Stimulated activated CD8-positive, alpha-beta memory T cell treated with anti-CD3 and anti-CD28 coated beads, Interleukin-2, amount 100 ng/mL, for 1 hour (primary cell): ENCODE data around the gene MARS1.

ENCODE experiments used
- DNase-seq, 2 donors: peaks; one replicate each; pipeline ENCODE4 v3.0.0-alpha.2; 2020; ENCODE audit warnings: low read depth in 2 of 2

The MARS1 gene

DNA sequence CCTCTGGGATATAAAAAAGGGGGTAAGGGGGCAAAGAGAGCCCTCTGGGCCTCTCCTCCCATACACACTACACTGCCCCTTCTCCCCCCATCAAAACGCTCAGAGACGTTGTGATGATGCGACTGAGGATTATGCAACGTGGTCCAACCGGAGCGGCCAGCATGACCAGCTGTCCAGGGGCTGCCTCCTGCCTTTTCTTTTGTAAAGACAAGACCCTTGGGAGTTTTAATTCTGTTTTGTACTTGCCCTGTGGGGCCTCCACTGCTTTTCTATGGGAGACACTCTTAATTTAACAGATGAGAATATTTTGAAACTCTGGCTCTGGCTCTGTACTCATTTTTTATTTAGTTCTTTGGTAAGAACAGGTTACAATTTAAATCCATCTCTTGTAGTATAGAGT is 42.0 kb downstream of the MARS1 start:
- DNase-seq, result no peak

DNA sequence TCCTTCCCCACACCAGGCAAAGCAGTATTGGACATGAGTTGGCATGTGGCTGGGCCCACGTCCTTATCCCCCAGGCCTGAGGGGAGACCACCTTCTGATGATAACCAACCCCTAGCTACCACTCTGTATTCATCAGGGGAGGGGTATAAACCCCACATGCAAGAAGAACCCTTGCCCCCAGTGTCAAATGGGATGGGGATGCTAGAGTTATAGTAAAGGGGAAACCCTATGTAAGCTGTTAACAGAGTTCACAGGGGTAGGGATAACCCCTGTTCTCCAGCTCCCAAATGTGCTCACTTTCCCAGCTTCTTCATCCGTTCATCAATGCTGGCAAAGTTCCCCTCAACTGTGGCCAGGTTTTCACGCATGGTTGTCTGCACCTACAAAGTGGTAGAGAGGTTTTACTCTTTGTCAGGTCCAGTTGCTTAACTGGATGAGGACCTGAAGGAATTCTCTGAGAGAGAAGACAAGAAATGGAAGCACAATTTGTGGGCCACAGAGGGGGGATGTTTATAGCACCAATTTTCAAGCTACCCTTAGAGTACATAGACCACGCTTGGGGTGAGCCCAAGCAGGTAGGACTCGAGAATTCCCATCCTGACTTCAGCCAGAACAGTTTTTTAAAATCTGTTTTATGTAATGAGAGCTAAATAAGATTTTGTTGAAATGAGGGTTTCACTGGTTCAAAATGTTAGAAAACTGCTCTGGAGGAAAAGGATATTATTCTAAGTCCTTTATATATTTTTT is 42.7 kb downstream of the MARS1 start:
- no peak for DNase-seq

- DNase-seq, result no peak
These were observed 44.0 kb downstream of the MARS1 start for GRCh38 chr12:57531836-57532235.

GRCh38 chr12:57533108-57533507 is 45.2 kb downstream of the MARS1 start:
- no peak for DNase-seq

DNA sequence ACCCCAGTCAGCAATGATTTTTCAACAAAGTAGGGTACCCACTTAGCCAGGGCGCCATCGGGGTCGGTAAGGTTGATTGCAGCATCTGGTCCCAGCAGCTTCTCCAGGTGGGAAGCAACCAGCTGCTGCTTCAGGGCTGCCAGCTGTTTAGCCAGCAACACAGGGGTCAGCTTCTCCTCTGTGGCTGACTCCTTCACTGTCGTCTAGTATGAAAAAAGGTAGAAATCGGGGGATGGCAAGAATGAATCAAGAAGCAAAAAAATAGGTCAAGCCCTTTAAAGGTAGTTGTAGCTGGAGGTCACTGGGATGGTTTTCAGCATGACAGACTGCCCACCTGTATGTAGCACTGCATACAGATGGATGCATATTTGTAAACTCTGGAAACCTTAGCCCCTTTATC is 46.4 kb downstream of the MARS1 start:
- DNase-seq, result no peak

- DNase-seq, result no peak
These were observed 47.2 kb downstream of the MARS1 start for GRCh38 chr12:57534991-57535543.

GRCh38 chr12:57535764-57536596 is 48.1 kb downstream of the MARS1 start:
- no peak for DNase-seq

DNA sequence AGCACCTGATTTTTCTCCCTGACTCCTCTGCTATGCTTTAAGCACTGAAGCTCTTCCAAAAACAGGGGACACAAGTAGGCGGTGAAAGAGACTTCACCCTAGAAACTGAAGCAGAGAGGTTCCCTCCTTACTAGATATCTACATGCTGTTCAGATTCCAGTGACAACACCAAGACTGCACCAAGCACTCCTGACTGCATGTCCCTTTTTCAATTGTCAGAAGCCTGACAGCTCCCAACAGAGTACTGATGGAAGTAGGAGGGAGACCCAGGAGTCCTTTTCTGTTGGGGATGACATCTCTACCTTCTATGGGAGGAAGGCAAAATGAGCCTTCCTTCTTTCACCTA is 48.7 kb downstream of the MARS1 start:
- DNase-seq, result no peak

GRCh38 chr12:57539134-57539768 is 51.4 kb downstream of the MARS1 start:
- DNase-seq, result no peak

GRCh38 chr12:57541001-57541400 is 53.1 kb downstream of the MARS1 start:
- DNase-seq, result no peak

DNA sequence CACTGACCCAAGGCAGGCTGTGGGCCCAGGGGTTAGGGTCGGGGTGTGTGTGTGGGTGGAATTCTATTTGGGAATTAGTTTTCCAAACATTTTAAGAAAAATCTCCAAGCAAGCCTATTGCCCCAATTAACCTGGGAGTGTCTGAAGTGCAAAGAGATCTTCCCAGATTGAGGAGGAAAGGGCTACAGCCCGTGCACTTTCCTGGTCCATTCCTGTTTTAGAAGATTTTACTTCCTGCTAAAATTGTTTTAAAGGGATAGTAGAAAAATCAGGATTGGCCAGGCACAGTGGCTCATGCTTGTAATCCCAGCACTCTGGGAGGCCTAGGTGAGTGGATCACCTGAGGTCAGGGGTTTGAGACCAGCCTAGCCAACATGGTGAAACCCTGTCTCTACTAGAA is 53.8 kb downstream of the MARS1 start:
- DNase-seq, result no peak

DNA sequence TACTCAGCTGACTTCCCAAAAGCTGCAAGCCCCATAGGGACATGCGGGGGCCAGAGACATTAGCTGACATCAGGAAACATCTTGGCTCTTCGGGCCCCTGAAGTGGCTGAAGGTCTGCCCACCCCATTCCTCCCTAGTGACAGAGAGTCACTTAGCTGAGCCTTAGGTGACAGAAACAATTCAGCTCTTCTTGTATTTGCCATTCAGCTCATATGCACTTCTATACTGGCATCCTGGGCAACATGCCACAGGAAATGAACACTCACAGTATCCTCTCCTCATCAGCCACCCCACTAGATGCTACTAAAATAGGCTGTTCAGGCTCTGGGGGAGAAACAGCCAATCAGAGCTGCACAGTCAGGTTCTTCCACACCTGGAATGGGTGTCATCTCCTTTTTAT is 55.7 kb downstream of the MARS1 start:
- no peak for DNase-seq

DNA sequence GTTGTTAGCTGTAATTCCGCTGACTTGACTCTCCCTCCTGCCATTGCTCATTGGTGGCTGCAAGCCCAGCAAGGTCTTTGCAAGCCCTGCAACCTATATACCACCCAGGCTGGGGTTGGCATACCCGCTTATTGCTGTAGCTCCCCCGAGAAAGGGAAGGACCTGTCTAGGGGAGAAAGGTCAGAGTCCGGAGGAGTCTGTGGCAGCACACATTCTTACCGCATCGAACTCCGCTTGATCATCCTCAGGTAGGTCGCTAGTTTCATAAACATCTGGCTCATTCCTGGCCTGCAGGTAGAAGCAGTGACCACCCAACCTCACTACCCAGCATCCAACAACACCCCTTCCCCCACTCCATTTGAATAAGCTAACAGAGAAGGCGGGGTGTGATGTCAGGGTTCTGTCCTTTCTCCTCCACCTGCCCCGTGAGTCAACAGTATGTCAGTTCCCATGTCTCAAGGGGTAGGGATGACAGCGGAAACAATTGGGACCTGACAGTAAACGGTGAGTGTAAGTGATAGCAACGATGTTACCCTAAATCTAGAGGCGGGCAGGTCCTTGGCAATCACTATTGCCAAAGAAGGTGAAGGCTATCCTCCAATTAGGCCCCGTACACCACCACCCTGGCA is 58.1 kb downstream of the MARS1 start:
- DNase-seq, result no peak

DNA sequence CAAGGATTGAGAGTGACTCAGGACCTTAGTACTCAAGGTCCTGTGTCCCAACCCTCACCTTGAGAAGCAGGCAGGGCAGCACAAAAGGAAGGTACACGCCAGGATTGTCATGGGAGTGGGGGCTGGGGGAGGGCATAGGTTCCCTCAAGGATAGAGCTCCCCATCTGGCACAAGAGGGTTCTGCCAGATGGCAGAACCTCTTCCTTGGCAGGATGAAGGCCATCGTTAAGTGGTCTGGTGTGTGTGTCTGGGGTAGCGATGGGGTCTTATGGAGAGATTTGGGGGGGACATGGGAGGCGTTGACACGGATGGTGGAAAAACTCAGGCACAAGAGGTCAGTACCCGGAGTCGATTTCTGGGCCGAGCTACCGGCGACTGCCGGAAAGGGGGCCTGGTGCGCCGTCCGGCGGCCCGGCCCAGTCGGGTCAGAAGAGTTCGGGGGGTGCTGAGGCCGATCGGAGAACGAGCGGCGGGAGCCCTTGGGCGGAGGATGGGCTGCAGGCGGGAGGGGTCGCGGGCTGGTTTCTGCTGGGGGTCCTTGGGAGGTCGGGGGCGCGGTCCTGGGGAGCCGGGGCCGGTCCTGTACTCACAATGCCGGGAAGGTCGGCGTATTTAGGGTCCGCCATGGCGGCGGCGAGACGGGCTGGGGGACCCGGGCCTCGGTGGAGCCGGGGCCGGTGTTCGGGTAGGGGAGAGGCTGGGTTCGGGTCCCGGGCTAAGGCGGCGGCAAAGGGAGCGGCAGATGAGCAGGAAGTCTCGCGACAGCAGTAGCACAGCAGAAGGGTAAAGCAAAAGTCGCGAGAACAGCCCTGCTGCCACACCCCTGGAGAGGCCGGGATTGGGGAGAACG is 58.8 kb downstream of the MARS1 start, which contains the start of gene DCTN2:
Gene DCTN2, minus strand, starts transcription at position 755 of the 850 bp plus-strand sequence. Its CDS starts 129 bp downstream, at position 626.
- DNase-seq, result peak; percentile 74 to 81

DNA sequence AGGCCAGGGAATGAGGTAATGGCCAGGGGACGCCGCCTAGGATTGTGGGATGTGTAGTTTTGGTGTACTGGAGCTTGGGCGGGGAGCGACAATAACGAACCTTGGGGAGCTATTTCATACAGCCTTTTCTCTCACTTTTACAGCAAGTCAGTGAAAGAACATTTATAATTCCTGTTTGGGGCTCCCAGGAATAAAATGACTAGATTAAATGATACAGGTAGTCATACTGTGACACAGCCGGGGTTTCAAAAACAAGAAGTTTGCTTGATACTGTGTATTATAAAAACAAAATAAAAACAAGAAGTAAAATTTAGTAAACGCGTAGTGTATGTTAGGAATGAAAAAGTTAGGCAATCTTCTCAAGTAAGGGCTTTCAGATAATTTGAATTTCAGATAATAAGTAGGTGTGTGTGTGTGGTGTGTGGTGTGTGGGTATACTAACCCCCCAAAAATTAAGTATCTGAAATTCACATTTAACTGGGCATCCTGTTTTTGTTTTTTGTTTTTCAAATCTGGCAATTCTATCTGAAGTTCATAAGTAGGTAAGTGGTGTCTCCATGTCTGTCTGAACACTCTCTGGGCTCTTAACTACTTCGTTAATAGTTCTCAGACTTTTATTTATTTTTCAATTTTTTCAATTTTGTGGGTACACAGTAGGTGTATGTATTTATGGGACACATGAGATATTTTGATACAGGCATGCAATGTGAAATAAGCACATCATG is 59.6 kb downstream of the MARS1 start:
- no peak for DNase-seq

DNA sequence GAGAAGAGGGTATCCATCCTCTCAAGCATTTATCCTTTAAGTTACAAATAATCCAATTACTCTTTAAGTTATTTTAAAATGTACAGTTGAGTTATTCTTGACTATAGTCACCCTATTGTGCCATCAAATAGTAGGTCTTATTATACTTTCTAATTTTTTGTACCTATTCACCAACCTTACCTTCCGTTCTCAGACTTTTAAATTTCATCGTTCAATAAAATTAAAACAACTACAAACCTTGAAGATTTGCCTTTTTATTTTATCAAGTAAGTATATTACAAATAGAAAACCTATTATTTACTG is 60.1 kb downstream of the MARS1 start:
- no peak for DNase-seq

DNA sequence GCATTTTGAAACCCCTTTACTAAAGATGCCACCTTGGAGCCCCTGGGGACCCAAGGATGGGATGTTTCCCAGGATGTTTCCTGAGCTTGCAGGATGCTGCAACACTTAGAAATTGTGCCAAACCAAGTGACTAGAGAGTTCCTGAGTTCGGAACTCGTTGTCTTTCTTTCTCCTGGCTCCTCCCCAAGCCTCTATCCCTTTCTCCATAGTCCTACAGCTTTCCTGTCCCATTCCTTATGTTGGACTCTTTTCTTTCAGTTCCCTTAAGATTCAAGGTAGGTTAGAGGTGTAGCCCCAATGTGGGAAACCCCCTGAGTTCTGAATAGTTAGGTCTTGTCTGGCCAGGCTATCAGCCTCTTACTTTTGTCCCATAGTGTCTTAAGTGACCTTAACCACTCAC is 60.6 kb downstream of the MARS1 start:
- DNase-seq, result no peak

DNA sequence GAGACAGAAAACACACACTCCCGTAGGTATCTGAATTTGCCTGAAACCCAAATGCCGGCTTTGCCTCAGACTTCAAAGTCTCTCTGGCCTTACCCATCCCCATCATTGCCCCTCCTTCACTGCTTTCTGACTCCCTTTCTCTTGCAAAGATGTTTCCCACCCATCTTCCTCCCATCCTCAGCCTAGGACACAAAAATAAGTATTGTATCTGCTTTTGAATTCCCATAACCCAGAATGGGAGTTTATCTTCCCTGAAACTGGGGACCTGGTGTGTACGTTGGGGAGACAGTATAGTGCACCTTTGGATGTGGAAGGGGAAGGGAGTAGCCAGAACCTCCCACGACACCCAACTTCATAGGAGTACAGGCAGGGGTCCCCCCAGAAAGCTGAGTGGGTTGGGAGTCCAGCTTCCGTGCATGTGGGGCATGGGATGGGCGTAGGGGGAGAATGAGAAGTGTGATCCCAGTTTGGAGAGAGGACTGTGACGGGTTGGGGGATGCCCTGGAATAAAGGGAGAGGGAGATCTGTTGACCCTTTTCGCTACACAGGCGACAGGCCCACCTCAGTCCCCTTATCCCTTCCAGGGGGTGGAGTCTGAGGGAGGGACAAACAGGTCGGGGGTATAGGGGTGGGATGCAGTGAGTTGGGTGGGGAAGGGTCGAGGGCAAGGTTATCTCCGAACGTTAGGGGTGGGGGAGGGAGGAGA is 61.5 kb downstream of the MARS1 start:
- no peak for DNase-seq

DNA sequence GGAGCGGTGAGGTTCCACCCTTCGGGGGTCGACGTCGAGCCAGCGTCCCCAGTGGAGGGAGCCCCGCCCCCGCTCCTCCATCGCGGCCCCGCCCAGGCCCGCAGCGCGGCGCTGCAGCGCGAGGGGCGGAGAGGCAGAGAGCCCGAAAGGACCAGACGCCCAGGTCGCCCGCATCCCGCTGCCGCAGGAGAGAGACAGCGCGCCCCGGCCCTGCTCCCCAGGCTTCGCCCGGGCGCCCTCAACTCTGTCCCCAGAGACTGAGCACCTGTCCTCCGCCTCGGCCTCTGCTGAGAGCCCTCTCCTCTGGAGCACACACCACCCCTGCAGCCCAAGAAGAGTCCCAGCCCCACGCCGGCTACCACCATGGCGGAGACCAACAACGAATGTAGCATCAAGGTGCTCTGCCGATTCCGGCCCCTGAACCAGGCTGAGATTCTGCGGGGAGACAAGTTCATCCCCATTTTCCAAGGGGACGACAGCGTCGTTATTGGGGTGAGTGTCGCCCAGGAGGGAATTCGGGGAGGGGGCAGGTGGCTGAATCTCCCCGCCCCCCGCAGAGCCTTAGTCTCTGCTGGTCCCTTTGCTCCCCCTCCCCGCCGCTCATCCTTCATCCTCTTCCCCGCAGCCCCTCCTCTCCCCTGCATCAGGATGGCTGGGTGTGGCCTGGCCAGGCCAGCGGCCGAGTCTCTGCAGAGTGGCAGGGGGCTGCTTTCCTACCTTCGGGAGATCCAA is 62.2 kb downstream of the MARS1 start, which contains the start of gene KIF5A:
Gene KIF5A, plus strand, starts transcription at position 136 of the 732 bp plus-strand sequence. Its CDS starts 228 bp downstream, at position 364.
- DNase-seq, result peak; percentile 13 to 29
